ENCODE data around the gene HMX3.

The HMX3 gene

GRCh38 chr10:123135415-123136141 is at the start of gene HMX3:
Gene HMX3 (plus strand): TSS chr10:123135970. CDS start chr10:123136051, 81 bp downstream.
- peak; percentile 23 for DNase-seq

DNA sequence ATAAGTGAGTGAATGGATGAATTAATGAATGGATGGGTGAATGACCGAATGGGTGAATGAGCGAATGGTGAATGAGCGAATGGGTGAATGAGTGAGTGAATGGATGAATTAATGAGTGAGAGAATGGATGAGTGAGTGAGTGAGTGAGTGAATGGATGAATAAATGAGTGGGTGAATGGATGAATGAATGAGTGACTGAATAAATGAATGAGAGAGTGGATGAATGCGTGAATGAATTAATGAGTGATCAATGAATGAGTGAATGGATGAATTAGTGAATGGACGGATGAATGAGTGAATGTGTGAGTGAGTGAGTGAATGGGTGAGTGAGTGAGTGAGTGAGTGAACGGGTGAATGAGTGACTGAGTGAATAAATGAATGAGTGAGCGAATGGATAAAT is 49.5 kb upstream of the HMX3 start:
- DNase-seq = no peak

- no peak for DNase-seq
These were observed 48.4 kb upstream of the HMX3 start for GRCh38 chr10:123087348-123087747.

DNA sequence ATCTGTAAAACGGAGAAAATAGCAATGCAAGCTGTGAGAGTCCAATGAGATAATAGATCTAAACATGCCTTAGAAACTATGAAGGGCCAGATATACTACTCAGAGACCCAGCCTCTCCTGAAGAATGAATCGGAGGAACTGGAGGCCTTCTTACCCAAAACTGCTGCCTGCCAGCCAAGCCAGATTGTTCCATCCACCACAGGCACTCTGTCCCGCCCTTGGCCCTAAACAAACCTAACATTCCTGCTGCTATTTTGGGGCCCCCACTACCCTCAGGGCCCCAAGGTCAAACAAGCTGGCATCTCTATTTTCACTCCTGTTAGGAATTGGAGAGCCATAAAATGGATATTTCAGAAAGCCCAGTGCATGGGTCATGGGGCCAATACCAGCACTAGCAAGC is 48.0 kb upstream of the HMX3 start:
- DNase-seq = no peak

DNA sequence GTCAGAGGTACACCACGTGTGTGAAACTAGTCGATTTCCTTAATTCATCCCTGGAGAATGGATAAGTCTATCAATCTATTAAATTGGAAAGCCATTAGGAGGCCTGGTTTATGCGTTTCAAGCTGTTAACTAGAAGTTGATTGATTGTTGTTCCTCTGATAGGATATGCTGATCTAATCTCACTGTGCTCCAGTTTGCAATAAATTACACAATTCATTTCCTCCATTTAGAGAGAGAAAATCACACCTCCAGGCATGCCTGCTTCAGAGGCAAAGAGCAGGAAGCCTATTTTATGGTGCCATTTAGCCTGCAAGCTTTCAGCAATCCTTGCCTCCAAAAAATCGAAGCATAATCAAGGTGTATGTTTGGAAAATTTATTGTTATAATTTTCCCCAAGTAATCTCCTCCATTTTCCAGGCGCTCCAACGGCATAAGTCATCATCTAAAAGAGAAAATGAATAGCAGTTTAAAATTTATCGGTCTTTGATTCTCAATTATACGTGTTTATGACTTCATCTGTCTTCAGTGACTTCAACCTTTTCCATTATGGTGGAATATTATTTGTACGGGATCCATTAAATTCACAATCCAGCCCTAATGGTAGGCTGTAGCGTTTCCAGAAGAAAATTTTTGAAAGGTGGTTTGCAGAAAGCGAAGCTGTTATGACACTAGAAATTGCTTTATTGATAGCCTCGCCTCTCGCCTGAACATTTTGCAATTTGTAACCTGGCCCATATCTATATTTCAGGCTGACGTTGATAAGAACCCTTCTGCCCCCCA is 42.9 kb upstream of the HMX3 start:
- no peak for DNase-seq

GRCh38 chr10:123093489-123093888 is 42.3 kb upstream of the HMX3 start:
- no peak for DNase-seq

DNA sequence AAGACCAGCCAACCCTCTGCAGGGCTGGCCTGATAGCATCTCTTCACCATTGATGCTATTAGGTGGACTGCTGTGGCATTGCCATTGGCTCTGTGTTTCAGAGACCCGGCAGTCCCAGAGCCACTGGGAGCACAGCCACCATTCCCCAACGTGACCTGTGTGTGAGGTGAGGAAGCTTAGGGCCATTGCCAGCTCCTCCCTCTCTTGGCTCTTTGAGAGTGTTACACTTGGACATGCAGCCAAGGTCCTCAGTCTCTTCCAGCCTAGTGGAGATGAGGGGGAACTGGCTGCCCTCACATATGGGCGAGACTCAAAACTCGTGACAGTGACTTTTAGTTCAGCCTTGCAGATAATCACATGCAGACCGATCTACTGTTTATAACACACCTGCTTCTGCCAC is 39.3 kb upstream of the HMX3 start:
- DNase-seq = no peak

DNA sequence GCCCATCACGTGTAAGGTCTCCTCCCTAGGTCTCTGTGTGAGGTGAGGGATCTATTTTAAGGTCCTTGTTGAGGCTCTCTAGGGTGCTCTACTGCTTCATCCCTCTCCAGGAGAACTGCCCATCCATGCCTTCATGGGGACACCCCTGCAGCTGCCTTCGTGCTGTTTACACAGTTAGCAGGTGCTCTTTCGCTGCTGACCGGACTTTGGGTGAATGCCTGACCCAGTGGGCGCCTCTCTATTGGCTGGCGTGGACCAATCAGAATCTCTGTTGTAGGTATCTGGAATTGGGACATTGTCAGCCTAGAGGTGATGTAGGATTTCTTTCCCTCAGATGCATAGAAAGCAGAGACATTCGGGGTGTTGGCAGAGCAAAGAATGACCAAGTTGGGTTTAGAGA is 38.7 kb upstream of the HMX3 start:
- no peak for DNase-seq

DNA sequence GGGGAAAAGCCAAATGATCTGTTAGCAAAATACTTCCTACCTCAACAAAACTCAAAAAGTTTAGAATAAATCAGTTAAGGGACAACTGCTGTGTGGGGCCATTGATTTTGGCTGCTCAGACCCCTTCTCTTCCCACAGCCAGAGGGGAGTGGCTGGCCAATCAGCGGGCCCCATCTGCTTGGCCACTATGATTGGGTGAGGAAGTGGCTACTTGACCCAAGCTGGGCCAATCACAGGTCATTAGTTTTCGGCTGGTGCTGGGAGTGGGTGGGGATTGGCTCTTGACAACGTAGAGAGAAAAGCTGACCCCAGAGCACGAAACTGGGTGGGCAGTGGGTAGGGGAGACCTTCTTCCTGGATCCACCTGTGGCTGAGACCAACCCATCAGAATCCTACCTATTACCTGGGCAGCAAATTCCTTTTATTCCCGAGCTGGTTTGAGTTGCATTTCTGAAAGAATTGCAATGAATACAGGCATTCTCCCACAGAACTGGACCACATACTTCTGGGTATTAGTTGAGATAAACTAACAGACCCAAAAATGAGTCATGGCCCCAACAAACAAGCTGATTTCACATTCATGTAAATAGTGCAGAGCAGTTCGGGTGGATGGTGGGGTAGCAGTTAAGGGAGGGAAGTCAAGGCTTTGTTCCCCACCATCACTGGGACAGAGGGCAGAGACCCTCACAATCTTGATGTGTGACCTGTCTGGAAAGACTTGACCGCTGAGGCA is 35.6 kb upstream of the HMX3 start:
- DNase-seq = no peak

DNA sequence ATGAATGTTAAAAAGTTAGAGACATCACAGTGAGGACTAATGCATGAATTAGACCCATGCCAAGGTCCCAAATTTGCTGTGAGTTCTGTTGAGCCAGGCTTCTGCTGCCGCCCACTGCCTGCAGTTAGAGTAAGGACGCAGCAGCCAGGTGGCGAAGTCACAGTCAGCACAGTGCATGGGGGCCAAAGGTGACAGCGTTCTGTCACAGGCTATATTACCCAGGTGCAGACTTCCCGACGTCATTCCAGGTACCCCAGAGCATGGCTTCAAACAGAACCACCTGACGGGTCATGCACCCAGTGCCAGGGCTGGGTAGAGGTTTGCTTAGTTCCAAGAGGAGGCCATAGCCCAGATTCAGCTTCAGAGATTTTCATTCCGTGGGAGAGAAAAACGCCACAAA is 33.9 kb upstream of the HMX3 start:
- DNase-seq = no peak

- no peak for DNase-seq
These were observed 33.1 kb upstream of the HMX3 start for GRCh38 chr10:123102673-123103072.

DNA sequence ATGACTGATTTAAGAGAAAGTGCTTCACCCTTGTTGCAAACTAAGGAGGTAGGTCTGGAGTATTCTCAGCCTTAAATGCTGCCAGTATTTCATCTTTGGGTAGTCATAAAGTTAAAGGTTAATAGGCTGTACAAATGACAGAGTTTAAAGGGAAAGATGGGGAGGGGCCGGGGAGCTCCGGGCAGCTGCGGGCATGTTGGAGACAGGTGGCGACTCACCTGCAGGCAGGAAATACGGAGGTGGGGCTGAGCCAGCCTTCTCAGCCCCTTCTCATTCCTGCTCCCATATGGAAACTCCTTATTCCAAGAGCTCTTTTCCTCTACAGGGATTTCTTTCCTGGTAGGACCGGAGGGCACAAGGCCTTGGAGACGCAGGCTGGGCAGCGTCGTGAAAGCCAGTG is 31.8 kb upstream of the HMX3 start:
- DNase-seq = no peak

DNA sequence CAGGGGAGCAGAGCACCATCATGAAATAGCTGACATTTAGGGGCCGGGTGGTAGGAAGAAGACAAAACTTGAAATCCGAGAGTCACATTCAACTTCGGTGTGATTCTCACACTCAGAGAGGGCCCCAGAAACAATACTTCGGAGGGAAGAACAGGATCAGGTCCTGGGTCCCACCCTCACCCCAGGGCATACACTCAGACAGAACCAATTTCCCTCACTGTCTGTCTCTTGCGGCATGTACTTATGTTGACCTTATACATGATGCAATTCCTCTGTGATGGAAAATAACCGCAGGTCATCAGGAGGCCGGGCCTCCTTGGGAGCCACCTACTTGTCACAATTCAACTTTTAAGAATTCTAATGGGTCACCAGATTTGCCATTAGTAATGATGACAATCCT is 26.3 kb upstream of the HMX3 start:
- DNase-seq = no peak

- no peak for DNase-seq
These were observed 17.9 kb upstream of the HMX3 start for GRCh38 chr10:123117644-123118417.

DNA sequence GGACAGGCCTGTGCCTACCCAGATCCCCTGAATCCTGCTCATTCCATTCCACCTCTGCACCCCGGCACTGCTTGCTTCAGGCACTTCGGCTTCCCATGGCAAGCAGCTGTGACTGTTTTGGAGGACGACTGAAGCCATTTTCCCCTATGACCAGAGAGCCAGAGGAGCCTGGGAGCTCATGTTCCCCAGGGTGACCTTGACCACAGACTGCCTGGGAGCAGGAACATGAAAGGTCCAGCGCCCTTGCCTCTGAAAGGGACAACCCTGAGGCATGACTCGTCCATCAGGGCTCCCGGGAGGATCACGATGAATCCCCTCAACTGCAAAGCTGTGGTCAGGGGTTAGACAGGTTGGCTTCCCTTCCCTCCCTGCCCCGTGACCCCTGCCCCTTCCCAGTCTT is 16.7 kb upstream of the HMX3 start:
- DNase-seq = no peak

DNA sequence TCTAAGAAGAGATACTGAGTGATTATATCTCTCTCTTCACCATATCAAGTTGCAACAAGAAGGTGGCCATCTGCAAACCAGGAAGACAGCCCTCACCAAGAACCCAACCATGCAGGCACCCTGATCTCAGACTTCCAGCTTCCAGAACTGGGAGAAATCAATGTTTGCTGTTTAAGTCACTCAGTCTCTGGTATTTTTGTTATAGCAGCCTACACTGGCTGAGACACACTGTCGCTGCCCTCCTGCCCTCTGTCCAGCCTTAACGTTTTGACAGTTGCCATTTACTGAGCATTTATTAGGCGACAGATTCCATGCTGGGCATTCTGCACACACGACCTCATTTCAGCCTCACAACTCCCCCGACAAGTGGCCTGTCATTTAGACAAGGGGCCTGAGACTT is 9.5 kb upstream of the HMX3 start:
- no peak for DNase-seq

DNA sequence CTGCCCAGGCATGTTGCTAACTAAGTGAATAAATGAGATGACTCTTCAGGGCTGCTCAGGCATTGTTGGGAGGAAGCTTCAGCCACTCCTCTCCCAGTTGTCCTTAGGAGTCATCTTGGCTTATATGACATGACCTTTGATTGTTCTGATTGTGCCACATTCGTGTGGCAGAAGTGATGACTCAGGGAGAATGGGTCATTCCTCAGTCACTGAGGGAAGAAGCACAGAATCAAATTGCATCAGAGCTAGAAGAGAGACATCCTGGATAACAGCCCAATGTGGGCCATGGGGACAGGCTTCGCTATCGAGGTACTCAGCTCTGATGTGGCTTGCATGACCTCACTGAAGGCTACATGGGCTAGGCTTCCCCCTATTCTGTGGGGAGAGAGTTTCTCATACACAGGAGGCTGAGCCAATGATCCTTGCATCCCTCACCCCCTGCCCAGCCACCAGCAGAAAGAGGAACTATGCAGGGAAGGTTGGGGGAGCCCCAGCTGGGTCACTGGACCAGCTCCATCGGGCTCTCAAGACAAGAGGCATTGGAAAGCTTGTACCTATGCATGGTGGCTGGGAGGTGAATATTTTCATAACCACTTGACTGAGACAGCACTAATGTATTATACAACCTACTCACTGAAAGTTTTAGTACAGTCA is 6.0 kb upstream of the HMX3 start:
- DNase-seq = no peak

DNA sequence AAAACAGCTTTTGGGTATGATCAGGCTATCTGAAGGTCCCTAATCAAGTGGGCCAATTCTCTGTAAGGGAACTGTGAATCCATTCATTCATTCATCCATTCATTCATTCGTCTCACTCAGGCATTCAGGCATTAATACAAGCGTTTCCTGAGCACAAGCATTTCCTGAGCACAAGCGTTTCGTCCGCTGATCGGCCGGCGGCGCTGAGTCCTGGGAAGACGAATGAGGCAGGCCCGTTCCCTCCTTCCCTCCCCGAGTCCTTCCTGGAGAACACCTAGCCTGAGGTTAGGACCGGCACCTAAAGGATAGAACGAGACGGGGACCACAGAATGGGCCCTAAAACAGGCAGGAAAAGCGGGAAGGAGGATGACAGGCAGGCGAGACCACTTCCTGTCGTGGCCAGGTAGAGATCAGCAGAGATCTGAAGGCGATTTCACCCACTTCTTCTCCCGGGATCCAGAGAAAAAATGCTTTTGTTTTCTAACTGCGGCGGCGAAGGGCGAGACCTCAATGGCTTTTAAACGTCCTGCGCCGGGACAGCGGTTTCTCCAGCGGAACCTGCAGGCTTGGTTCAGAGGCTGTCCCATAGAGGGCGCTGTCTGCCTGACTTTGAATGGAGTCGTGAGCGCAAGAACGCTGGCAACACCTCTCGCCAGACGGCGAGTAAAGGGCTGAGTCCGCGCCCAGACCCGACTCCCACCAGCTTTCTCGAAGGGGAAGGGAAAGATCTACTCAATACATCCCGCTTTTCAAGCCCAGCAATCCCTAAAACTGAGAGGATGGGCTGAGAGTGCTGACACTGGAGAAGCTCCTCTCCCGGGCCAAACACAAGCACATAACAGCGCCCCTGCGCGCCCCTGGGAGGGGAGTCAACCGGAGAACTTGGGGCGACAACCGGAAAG is 2.9 kb upstream of the HMX3 start:
- DNase-seq = no peak

DNA sequence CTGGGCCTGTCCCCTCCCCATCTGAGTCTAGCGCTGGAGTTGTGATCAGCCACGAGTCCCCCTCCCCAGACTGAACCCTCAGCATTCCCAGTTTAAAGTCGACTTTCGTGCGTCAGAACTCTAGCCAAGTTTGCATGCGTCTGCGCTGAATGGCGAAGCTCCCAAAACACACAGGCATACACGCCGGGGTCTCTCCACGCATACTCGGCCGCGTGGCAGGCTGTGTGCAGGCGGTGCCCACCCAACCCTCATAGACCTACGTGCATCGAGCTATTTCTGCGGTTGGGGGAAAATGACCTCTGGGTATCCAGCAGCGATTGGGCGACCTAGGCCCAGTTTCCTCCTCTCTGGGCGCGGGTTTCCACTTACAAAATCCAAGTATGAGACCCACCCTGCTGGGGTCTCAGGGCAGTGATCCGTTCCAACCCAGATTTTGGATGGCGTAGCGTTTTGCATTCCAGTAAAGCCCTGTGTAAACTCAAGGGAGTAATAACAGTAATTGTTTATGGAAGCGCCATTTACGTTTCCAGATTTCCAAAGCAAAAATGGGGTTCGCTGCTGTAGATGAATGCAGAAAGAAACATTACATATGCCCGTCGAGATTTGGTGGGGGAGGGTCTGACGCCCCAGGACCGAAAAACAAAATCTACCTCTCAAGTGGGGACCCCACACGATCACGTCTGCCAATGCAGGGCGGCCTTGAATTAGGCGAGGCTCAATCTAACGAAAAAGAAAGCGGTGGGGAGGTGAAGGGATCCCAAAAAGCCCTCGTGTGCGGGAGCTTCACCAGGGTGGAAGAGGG is 2.0 kb upstream of the HMX3 start:
- DNase-seq = no peak

DNA sequence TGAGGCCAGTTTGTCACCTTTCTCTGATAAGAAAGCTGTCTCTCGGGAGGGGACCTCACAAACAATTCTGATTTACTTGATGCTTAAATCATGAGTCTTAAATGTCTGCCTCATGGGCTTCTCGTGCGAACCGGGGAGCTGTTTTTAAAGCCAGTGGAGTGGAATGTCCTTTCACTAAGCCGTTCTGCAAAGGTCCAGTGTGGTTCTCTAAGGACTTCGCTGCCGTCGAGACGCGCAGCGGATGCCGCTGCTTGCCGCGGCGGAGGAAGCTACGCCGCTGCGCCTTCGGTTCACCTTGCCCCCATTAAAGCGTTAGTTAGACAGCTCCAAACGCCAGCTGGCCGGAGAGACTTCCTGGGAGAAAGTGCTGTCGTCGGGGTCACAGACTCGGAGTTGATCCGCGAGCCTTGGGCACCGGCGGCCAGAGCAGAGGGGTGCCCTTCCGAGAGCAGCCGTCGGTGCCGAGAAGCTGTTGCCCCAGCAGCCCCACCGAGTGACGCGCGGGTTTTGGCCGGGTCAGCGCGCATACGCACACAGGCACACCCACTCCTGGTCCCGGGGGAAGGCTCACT is 1.3 kb upstream of the HMX3 start:
- DNase-seq = no peak

All from NCI-H2171 (cell line).